GM12874 (cell line): ENCODE data around the gene ACP7.

Experiments
- TF ChIP-seq, protein P1 (sequence below): IDR thresholded peaks from 2 replicates; pipeline ENCODE4 v1.5.1; 2011; ENCODE audit warnings: low read depth, mild to moderate bottlenecking, control low read depth, low read length, moderate library complexity; ENCODE audit not compliant: insufficient read depth

The ACP7 gene

DNA sequence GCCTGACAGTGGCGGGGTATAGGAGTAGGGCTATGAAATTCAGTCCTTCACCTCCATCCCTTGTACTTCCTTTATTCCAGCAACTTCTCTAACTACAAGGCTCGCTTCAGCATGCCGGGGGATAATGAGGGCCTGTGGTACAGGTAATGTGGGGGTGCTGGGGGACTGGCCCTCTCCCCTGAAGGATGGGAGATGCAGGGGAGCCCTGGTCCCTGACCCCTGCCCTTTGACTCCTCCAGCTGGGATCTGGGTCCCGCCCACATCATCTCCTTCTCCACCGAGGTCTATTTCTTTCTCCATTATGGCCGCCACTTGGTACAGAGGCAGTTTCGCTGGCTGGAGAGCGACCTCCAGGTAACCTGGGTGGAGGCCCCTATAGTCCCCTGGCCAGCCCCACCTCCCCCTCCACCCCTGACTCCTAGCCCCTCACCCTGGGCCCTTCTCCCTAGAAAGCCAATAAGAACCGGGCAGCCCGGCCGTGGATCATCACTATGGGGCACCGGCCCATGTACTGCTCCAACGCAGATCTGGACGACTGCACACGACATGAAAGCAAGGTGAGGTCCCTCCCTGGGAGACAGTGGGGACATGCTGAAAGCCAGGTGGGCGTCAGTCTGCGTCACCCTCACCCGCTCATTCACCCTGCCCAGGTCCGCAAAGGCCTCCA lies 16.5 kb downstream of the ACP7 start:
- TF ChIP-seq, protein P1, sequence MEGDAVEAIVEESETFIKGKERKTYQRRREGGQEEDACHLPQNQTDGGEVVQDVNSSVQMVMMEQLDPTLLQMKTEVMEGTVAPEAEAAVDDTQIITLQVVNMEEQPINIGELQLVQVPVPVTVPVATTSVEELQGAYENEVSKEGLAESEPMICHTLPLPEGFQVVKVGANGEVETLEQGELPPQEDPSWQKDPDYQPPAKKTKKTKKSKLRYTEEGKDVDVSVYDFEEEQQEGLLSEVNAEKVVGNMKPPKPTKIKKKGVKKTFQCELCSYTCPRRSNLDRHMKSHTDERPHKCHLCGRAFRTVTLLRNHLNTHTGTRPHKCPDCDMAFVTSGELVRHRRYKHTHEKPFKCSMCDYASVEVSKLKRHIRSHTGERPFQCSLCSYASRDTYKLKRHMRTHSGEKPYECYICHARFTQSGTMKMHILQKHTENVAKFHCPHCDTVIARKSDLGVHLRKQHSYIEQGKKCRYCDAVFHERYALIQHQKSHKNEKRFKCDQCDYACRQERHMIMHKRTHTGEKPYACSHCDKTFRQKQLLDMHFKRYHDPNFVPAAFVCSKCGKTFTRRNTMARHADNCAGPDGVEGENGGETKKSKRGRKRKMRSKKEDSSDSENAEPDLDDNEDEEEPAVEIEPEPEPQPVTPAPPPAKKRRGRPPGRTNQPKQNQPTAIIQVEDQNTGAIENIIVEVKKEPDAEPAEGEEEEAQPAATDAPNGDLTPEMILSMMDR = no peak

DNA sequence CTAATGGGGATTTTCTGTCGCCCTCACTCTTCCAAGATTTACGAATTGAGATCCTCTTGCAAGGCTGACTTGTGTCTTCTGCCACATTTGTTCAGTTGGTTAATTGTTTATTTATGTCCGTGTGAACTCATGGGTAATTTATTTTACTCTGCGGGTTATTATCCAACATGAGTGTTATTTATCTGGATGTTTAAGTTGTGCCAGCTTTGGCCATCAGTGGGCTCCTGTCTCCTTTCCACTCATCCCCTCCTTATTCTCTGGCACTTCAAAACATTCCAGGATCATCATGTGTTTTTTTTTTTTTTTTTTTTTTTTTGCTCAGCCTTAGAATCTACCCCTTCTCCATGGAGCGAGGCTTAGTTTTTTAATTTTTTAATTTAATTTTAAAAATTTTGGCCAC lies 19.0 kb downstream of the ACP7 start:
- TF ChIP-seq, protein P1 = no peak

DNA sequence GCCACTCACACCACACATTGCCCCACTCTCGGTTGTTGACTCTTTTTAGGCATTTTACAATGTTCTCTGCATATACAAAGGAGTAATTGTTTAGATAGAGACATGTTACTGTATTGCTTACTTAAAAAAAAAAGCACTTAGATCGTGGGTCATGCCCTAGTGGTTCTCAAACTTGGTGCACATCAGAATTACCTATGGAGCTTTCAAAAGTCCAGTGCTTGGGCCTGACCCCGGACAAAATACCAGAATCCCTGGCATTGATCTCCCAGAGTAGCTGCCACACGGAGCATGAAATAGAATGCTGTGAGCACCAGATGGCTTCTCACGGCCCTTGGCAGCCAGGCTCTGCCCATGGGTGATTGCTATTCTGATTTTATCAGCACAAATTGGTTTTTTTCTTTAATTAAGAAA lies 20.0 kb downstream of the ACP7 start:
- TF ChIP-seq, protein P1 = no peak

DNA sequence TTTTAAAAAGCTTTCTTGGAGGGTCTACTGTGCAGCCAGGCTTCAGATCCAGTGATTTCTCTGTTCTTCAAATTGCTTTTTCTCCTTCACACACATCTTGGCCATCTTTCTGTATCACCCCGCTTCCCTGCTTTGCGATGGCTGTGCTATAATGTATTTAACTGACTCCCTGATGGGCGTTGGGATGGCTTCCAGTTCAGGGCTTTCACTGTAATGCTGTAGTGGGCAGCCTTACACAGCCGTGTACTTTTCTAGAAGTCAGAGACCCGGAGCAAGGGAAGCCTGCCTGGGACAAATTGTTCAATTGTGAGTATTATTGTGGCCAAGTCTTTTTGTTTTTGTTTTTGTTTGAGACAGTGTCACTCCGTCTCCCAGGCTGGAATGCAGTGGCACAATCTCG lies 22.0 kb downstream of the ACP7 start:
- TF ChIP-seq, protein P1 = no peak

DNA sequence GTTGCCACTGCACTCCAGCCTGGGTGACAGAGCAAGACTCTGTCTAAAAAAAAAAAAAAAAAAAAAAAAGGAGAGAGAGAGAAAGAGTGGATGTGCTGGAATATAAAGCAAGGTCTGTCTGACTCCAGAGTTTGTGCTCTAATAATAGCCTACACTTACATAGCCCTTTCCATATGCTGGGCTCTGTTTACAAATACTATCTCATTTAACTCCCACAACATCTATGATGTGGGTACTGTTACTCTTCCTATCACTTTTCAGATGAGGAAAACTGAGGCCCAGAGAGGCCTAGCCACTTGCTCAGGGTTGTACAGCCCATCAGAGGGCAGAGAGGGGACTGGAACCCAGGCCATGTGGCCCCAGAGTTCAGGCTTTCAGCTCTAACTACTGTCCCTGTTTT lies 25.5 kb downstream of the ACP7 start:
- TF ChIP-seq, protein P1 = no peak

DNA sequence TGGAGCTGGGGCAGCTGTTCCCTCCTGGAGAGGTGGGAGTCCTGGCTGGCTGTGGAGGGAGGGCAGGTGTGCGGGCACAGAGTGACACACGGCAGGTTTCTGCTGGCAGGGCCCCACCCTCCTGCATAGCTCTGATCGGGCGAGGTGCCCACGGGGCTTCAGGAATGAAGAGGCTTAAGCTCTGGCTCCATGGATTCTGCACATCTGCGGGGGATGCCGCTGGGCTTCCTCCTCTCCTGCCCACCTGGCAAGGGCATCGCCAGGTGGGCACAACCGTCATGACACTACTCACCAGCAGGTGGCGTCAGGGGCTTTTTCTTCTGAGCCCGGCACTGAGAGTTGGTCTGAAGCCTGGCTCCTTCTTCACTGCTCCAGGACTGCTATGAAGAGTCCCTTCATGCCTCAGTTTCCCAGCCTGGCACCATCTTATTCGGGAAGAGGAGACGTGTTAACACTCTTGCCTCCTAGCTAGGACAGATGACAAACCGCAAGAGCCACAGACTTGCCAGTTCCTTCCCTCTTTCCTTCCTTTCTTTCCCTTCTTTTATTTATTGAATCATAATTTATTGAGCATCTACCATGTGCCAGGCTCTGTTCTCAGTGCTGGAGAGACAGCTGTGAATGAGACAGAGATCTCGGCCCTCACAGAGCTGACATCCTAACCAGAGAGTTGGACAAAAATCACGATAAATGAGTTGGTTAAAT lies 26.2 kb downstream of the ACP7 start:
- TF ChIP-seq, protein P1 = peak; percentile 90

DNA sequence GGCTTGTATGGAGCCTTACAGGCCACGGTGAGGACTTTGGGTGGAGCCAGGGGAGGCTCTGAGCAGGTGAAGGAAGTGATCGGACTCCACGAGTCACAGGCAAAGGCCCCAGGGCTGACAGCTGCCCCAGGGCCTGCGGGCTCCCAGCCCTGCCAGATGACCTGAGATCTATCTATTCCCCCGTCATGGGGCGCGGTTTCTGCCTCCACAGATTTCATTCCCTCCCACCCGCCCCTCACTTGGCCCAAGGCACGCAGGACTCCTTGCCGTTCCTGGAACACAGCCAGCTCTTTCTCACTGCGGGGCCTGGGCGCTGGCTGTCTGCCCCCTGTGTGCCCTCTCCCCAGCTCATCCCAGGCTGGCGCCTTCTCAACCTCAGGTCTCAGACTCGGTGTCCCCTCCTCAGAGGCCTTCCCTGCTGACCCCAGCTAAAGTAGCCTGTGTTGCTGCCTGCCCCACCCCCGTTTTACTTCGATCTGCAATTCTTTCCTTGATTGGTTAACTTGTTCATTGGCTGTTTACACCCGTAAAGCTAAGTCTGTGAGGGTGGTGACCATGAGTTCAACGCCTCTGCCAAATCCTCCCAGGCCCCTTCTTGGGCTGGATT lies 27.5 kb downstream of the ACP7 start:
- TF ChIP-seq, protein P1 = no peak
